Colonic mucosa (tissue), 4 donors: Measurements from ENCODE around the gene MYO7A. TPM values are rescaled to one million over a fixed set of nuclear protein-coding genes. Genes with fewer than 3 reads are reported as not detected.

ENCODE experiments used
- DNase-seq: peaks from one replicate; pipeline ENCODE4 v3.0.0-alpha.2; 2020
- H3K27ac ChIP-seq: fragments of 200-600 bp; one replicate; pipeline ENCODE4 v1.8.0; 2021
- H3K27me3 ChIP-seq: fragments of 200-600 bp; one replicate; pipeline ENCODE4 v1.8.0; 2021
- H3K36me3 ChIP-seq: fragments of 200-600 bp; one replicate; pipeline ENCODE4 v1.8.0; 2021
- H3K4me1 ChIP-seq: fragments of 200-600 bp; one replicate; pipeline ENCODE4 v1.8.0; 2021; ENCODE audit warnings: mild to moderate bottlenecking
- H3K4me3 ChIP-seq: fragments of 200-600 bp; one replicate; pipeline ENCODE4 v1.8.0; 2021
- H3K9ac ChIP-seq, 2 donors: one replicate each; pipeline ENCODE4 v1.7.0; 2013; ENCODE audit warnings: control low read depth in 2 of 2, low read depth in 2 of 2, low read length in 2 of 2
- H3K9me3 ChIP-seq: fragments of 200-600 bp; one replicate; pipeline ENCODE4 v1.8.0; 2021
- CTCF ChIP-seq: fragments of 200-600 bp; IDR thresholded peaks from one replicate; pipeline ENCODE4 v1.8.0; 2022; ENCODE audit warnings: antibody characterized with exemption, mild to moderate bottlenecking
- intact Hi-C: fragments of 100-400 bp; cut with DNase I; formaldehyde crosslinking; loops from one replicate; pipeline ENCODE4 v1.14.1; 2022
- total RNA-seq, 2 donors: library from RNA; stranded (reverse); fragmentation: NEBNext Ultra II Directional in 1 of 2; extraction: Animal tissue kit (Norgen Biotek cat#: 25700) in 1 of 2; gene quantifications; one replicate each; pipeline ENCODE4 v1.2.1, GENCODE V29; 2021
- donor health status: healthy.
- donor health status: DM: no; HTN: no; CAD: no.
- donor health status: DM: no; HTN: no; CAD: no.

MYO7A gene
- total RNA-seq, 2 donors from 2014 or later, result 3.8 to 4.1 TPM

- H3K36me3 ChIP-seq, result no peaks in the 10 kb centered on the region
- H3K27ac ChIP-seq, result no peak overlapping the region
- H3K4me3 ChIP-seq, result no peak overlapping the region
- H3K4me1 ChIP-seq, result no peaks in the 10 kb centered on the region
- DNase-seq, result no peak
- H3K27me3 ChIP-seq, result no peaks in the 10 kb centered on the region
- intact Hi-C loops, result no loop called here
- H3K9me3 ChIP-seq, result no peaks in the 10 kb centered on the region
- no peak overlapping the region for H3K9ac ChIP-seq
- TF ChIP-seq CTCF, result no peak
These were observed 104.2 kb downstream of the MYO7A start for GRCh38 chr11:77232242-77232641.

GRCh38 chr11:77233011-77233410, 105.0 kb downstream of the MYO7A start:
- Histone ChIP-seq H3K27ac (no peak overlapping the region), H3K4me3 (no peak overlapping the region), H3K9me3 (no peaks in the 10 kb centered on the region), H3K36me3 (no peaks in the 10 kb centered on the region), H3K9ac (no peak overlapping the region), H3K4me1 (no peaks in the 10 kb centered on the region), H3K27me3 (no peaks in the 10 kb centered on the region)
- intact Hi-C loops, result no loop called here
- no peak for DNase-seq
- no peak for TF ChIP-seq CTCF

GRCh38 chr11:77236901-77237300, 108.9 kb downstream of the MYO7A start:
- TF ChIP-seq CTCF, result no peak
- Histone ChIP-seq H3K4me3 (no peak overlapping the region), H3K9me3 (no peaks in the 10 kb centered on the region), H3K27ac (no peak overlapping the region), H3K4me1 (no peaks in the 10 kb centered on the region), H3K9ac (no peak overlapping the region), H3K27me3 (no peaks in the 10 kb centered on the region), H3K36me3 (no peaks in the 10 kb centered on the region)
- DNase-seq, result no peak
- intact Hi-C loops, result no loop called here

GRCh38 chr11:77244277-77245027, 116.4 kb downstream of the MYO7A start:
- Histone ChIP-seq H3K9me3 (no peaks in the 10 kb centered on the region), H3K4me1 (no peaks in the 10 kb centered on the region), H3K4me3 (no peak overlapping the region), H3K36me3 (no peaks in the 10 kb centered on the region), H3K27ac (no peak overlapping the region), H3K9ac (no peak overlapping the region), H3K27me3 (no peaks in the 10 kb centered on the region)
- intact Hi-C loops, result no loop called here
- no peak for DNase-seq
- no peak for TF ChIP-seq CTCF

- H3K4me3 ChIP-seq, result no peak overlapping the region
- no peak overlapping the region for H3K27ac ChIP-seq
- no peak for TF ChIP-seq CTCF
- no peaks in the 10 kb centered on the region for H3K27me3 ChIP-seq
- intact Hi-C loops, result no loop called here
- H3K36me3 ChIP-seq, result no peaks in the 10 kb centered on the region
- H3K4me1 ChIP-seq, result peaks cover 2% of the 10 kb centered on the region
- no peak overlapping the region for H3K9ac ChIP-seq
- H3K9me3 ChIP-seq, result no peaks in the 10 kb centered on the region
- DNase-seq, result no peak
These were observed 121.4 kb downstream of the MYO7A start for GRCh38 chr11:77249427-77249826.
